ENCODE data around the gene UBR4. TPM values are rescaled to one million over a fixed set of nuclear protein-coding genes. Genes with fewer than 3 reads are reported as not detected.

Gene UBR4
- total RNA-seq, 3 donors from 2014 or later: 108 to 159 (median 128) TPM

- TF ChIP-seq CTCF (IDR thresholded peaks at IDR 0.05): no peak
- H3K4me3 ChIP-seq: no peak overlapping the region
- intact Hi-C loops (cut with DNase I, micrococcal nuclease): no loop called here
- no peaks in the 10 kb centered on the region for H3K4me1 ChIP-seq (ENCODE audit: low read depth)
- DNase-seq (no peak), ATAC-seq (no peak)
- no peaks in the 10 kb centered on the region for H3K36me3 ChIP-seq (ENCODE audit: low read depth)
- no peaks in the 10 kb centered on the region for H3K9me3 ChIP-seq
Measured at GRCh38 chr1:19037659-19038058, 172.4 kb downstream of the UBR4 start.

DNA sequence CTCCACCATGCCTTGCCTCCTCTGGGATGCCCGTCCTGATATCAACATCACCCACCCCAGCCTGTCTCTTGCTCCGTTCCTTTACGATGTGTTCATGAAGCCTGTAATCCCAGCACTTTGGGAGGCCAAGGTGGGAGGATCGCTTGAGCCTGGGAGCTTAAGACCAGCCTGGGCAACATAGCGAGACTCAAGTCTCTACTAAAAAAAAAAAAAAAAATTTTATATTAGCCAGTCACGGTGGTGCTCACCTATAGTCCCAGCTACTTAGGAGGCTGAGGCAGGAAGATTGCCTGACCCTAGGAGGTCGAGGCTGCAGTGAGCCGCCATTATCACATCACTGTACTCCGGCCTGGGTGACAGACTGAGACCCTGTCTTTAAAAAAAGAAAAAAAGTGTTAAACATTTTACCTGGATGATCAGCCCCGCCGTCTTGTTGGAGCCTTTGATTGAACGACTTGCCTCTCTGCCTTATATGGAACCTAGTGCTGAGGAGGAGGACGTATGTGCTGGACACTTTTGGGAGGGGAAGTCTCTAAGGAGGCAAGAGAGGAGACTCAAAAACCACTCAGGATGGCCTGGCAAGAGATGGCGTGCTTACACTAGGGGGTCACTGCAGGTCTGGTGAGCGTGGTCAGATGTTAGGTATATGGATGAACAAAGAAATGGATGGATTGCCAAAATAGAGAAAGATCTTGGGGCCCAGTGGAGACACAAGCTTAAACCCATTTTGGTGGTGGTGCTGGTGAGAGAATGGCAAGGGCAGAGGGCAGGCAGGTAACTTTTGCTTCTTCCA, 173.1 kb downstream of the UBR4 start:
- intact Hi-C loops (cut with DNase I, micrococcal nuclease): no loop called here
- Histone ChIP-seq H3K9me3 (no peaks in the 10 kb centered on the region), H3K36me3 (ENCODE audit: low read depth) (no peaks in the 10 kb centered on the region), H3K4me1 (ENCODE audit: low read depth) (no peaks in the 10 kb centered on the region), H3K4me3 (no peak overlapping the region)
- no peak for TF ChIP-seq CTCF (IDR thresholded peaks at IDR 0.05)
- ATAC-seq: no peak
- DNase-seq: no peak

DNA sequence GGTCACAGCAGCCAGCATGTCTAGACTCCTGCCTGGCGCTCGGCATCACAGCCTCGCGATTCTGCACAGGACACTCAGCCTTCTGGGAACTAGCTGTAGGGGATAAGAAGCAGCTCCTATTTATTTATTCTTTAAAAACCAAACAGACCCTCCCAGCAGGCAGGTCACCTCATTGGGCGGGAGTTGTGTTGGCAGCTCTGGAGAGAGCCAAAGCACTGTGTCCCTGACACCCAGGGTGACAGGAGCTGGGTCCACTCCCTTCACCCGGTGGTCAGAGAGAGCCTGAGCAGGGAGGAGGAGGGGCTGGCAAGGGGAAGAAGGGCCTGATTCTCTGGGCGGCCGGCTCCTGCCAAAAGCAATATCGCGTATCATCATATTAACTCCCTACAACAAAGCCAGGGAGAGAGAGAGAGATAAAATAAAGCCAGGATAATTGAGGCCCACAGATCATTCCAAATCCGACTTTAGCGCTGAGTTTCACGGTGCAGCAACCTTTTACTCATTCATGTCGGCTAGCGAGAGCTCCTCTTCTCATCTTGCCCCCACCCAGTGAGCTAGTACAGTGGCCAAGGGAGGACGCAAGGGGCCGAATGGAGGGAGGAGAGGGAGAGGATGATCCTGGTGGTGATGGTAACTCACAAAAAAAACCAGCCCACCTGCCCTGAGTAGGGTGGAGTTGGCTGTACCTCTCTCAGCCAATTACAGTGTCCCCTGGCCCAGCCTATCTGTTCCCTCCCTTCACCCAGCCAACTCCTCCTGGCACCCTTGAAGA, 173.8 kb downstream of the UBR4 start:
- ATAC-seq: peak; percentile 14
- H3K4me1 ChIP-seq (ENCODE audit: low read depth): no peaks in the 10 kb centered on the region
- intact Hi-C loops (cut with DNase I, micrococcal nuclease): no loop called here
- TF ChIP-seq CTCF (IDR thresholded peaks at IDR 0.05): no peak
- no peak for DNase-seq
- H3K4me3 ChIP-seq: no peak overlapping the region
- no peaks in the 10 kb centered on the region for H3K36me3 ChIP-seq (ENCODE audit: low read depth)
- H3K9me3 ChIP-seq: no peaks in the 10 kb centered on the region

- no peak for DNase-seq
- TF ChIP-seq CTCF (IDR thresholded peaks at IDR 0.05): no peak
- Histone ChIP-seq H3K36me3 (ENCODE audit: low read depth) (no peaks in the 10 kb centered on the region), H3K4me1 (ENCODE audit: low read depth) (no peaks in the 10 kb centered on the region), H3K9me3 (no peaks in the 10 kb centered on the region), H3K4me3 (no peak overlapping the region)
- intact Hi-C loops (cut with DNase I, micrococcal nuclease): no loop called here
- ATAC-seq: peak; percentile 90
Measured at GRCh38 chr1:19035377-19036040, 174.6 kb downstream of the UBR4 start.

- intact Hi-C loops (cut with DNase I, micrococcal nuclease): no loop called here
- H3K4me1 ChIP-seq (ENCODE audit: low read depth): no peaks in the 10 kb centered on the region
- DNase-seq: no peak
- H3K36me3 ChIP-seq (ENCODE audit: low read depth): no peaks in the 10 kb centered on the region
- no peaks in the 10 kb centered on the region for H3K9me3 ChIP-seq
- no peak for ATAC-seq
- H3K4me3 ChIP-seq: no peak overlapping the region
- no peak for TF ChIP-seq CTCF (IDR thresholded peaks at IDR 0.05)
Measured at GRCh38 chr1:19034721-19035120, 175.3 kb downstream of the UBR4 start.
